Sigmoid colon (tissue), 4 donors: Measurements from ENCODE around the gene RPL10A.

Experiments
- CTCF ChIP-seq, 4 experiments: fragments of 450-650 bp in 3 of 4; fragments of 200-600 bp in 1 of 4; IDR thresholded peaks; one replicate each; pipeline ENCODE4 v1.5.1; 2016 to 2019; ENCODE audit warnings: antibody characterized with exemption in 4 of 4, mild to moderate bottlenecking in 3 of 4, moderate library complexity in 2 of 4
- EP300 ChIP-seq, 4 donors: sonication (generic); formaldehyde crosslinking; IDR thresholded peaks; one replicate each; pipeline ENCODE4 v1.6.1; 2017; ENCODE audit warnings: antibody characterized with exemption in 4 of 4
- POLR2A ChIP-seq, 2 donors: fragments of 450-650 bp; IDR thresholded peaks; one replicate each; pipeline ENCODE4 v1.6.1; 2016; ENCODE audit warnings: antibody characterized with exemption in 2 of 2, mild to moderate bottlenecking in 2 of 2, moderate library complexity in 2 of 2
- POLR2AphosphoS5 ChIP-seq, 4 donors: sonication (generic); formaldehyde crosslinking; IDR thresholded peaks; one replicate each; pipeline ENCODE4 v1.6.1; 2017; ENCODE audit warnings: antibody characterized with exemption in 4 of 4

GRCh38 chr6:35480176-35480575, 12.0 kb downstream of the RPL10A start:
- no peak for TF ChIP-seq CTCF (IDR thresholded peaks at IDR 0.05)
- TF ChIP-seq POLR2AphosphoS5 (IDR thresholded peaks at IDR 0.05): no peak
- TF ChIP-seq POLR2A (IDR thresholded peaks at IDR 0.05): no peak
- no peak for TF ChIP-seq EP300 (IDR thresholded peaks at IDR 0.05)
